Upper lobe of left lung (tissue), 4 donors: ENCODE results near the gene CD3D.

Source experiments
- POLR2AphosphoS5 ChIP-seq, 2 donors: sonication (generic); formaldehyde crosslinking; IDR thresholded peaks; one replicate each; pipeline ENCODE4 v1.5.1; 2017; ENCODE audit warnings: antibody characterized with exemption in 2 of 2
- TF ChIP-seq, protein P1 (sequence below), 6 experiments: fragments of 450-650 bp in 4 of 6; fragments of 200-600 bp in 2 of 6; sonication (generic) in 2 of 6; IDR thresholded peaks; one replicate each; pipeline ENCODE4 v1.5.1; 2016 to 2019; ENCODE audit warnings: antibody characterized with exemption in 6 of 6

DNA sequence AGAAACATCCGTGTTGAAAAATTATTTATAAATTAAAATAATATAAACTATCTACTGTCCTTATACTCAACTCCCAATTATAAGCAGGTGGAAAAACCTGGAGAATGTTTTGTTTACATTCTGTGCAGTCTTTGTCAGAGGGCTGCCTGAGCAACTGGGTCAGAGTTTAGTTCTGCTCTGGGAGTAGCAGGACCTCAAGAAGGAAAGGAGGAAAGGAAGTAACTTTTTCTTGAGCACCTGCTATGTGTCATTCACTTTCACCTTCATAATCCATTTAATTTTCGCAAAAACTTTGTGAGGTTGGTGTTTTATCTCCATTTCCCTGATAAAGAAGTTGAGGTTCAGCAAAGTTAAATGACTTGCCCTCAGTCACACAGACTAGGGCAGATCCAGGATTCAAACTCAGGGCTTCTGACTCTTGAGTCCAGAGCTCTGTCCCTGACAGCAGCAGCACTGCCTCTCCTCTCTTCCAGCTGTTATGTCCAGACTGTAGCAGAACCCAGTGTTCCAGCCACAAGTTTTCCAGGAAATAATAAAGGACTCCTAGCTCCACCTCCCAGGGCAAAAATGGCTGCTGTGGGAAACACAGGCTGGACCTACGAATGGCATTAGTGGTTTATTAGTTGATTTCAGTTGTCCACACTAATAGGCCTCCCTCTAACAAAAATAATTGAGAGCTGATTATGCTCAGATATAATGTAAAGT is 31.6 kb downstream of the CD3D start:
- TF ChIP-seq, protein P1, sequence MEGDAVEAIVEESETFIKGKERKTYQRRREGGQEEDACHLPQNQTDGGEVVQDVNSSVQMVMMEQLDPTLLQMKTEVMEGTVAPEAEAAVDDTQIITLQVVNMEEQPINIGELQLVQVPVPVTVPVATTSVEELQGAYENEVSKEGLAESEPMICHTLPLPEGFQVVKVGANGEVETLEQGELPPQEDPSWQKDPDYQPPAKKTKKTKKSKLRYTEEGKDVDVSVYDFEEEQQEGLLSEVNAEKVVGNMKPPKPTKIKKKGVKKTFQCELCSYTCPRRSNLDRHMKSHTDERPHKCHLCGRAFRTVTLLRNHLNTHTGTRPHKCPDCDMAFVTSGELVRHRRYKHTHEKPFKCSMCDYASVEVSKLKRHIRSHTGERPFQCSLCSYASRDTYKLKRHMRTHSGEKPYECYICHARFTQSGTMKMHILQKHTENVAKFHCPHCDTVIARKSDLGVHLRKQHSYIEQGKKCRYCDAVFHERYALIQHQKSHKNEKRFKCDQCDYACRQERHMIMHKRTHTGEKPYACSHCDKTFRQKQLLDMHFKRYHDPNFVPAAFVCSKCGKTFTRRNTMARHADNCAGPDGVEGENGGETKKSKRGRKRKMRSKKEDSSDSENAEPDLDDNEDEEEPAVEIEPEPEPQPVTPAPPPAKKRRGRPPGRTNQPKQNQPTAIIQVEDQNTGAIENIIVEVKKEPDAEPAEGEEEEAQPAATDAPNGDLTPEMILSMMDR (IDR thresholded peaks at IDR 0.05), result no peak
- no peak for TF ChIP-seq POLR2AphosphoS5 (IDR thresholded peaks at IDR 0.05)
